ENCODE measurements around the gene ZRSR2.

DNA sequence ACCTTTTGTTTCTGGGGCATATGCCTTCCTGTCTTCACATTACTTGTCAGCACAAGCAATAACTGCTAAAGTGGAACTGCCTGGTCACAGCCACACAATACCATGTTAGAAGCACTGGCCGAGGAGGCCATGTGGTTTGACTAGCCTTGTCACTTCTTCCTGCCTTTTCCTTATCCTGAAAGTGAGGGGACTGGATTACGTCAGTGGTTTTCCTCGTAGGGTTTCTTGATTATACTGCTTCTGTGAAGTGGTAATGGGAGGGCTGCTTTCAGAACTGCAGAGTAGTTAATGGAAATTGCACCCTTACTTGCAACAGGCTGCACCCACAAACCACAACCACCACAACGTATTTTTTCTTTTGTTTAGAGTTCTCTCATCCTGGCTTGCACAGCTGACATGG, 26.6 kb downstream of the ZRSR2 start:
- TF ChIP-seq POLR2AphosphoS2 (IDR thresholded peaks at IDR 0.05; ENCODE audit: low read length) (no peak), KAT8 (IDR thresholded peaks at IDR 0.05; ENCODE audit: low read depth) (no peak), TAF1 (IDR thresholded peaks at IDR 0.05; ENCODE audit: control insufficient read depth, extremely low read depth, insufficient read depth, low read length, severe bottlenecking) (no peak), TBP (optimal IDR thresholded peaks at IDR 0.05; ENCODE audit: low read depth, low read length) (no peak), NCOA2 (IDR thresholded peaks at IDR 0.05; ENCODE audit: partially characterized antibody in 2 of 2) (no peak)
